Activated CD8-positive, alpha-beta T cell treated with anti-CD3 and anti-CD28 coated beads, Interleukin-2, amount 10 ng/mL, durations not matched to agents 7 days and 5 days (primary cell): ENCODE results near the gene KDM5B. TPM values are rescaled to one million over a fixed set of nuclear protein-coding genes. Genes with fewer than 3 reads are reported as not detected.
"Not testable (repeated sequence)": the region's sequence is repeated elsewhere in the genome, so short reads cannot be mapped to it uniquely, and the experiment has no call there.

Experiments
- ATAC-seq: fragments of 150-1000 bp; cut with Tn5 transposase; one replicate; pipeline ENCODE4 v1.10.0; 2021; ENCODE audit warnings: moderate library complexity
- CTCF ChIA-PET: fragments of 350-600 bp; sonication (Branson Sonifier 250); formaldehyde crosslinking; loops from one replicate; lab custom pipeline; 2021; ENCODE audit warnings: antibody characterized with exemption; lab: Charles Lee
- POLR2A ChIA-PET: fragments of 350-600 bp; sonication (Branson Sonifier 250); formaldehyde crosslinking; loops from one replicate; lab custom pipeline; 2021; ENCODE audit warnings: antibody characterized with exemption; lab: Charles Lee
- DNase-seq: peaks from one replicate; pipeline ENCODE4 v3.0.0-alpha.2; 2020
- H3K27ac Mint-ChIP-seq: one replicate; pipeline ENCODE4 v1.8.0; 2021; ENCODE audit warnings: mild to moderate bottlenecking, mixed read lengths
- H3K27me3 Mint-ChIP-seq: one replicate; pipeline ENCODE4 v1.8.0; 2021; ENCODE audit warnings: low read depth, mixed read lengths
- H3K36me3 Mint-ChIP-seq: one replicate; pipeline ENCODE4 v1.8.0; 2021; ENCODE audit warnings: low read depth, mixed read lengths
- H3K4me1 Mint-ChIP-seq: one replicate; pipeline ENCODE4 v1.8.0; 2021; ENCODE audit warnings: low read depth, mixed read lengths
- H3K4me3 Mint-ChIP-seq: one replicate; pipeline ENCODE4 v1.8.0; 2021; ENCODE audit warnings: mild to moderate bottlenecking, mixed read lengths
- H3K9me3 Mint-ChIP-seq: one replicate; pipeline ENCODE4 v1.8.0; 2022; ENCODE audit warnings: mixed read lengths; ENCODE audit not compliant: insufficient read depth
- total RNA-seq, 2 experiments: library from RNA; stranded (reverse); gene quantifications; one replicate each; pipeline ENCODE4 v1.2.3, GENCODE V29; 2021

Gene KDM5B
- total RNA-seq, 2 experiments from 2014 or later = 47.6 to 52.2 TPM

- DNase-seq (no peak), ATAC-seq (no peak)
- Mint-ChIP-seq H3K4me3 (no peak overlapping the region), H3K36me3 (peaks cover 20% of the 10 kb centered on the region), H3K9me3 (no peaks in the 10 kb centered on the region), H3K27me3 (no peaks in the 10 kb centered on the region), H3K4me1 (peaks cover 67% of the 10 kb centered on the region), H3K27ac (no peak overlapping the region)
- POLR2A ChIA-PET = no interaction called here
- CTCF ChIA-PET = no interaction called here
Observed at GRCh38 chr1:202802034-202802433, 6.2 kb downstream of the KDM5B start.

DNA sequence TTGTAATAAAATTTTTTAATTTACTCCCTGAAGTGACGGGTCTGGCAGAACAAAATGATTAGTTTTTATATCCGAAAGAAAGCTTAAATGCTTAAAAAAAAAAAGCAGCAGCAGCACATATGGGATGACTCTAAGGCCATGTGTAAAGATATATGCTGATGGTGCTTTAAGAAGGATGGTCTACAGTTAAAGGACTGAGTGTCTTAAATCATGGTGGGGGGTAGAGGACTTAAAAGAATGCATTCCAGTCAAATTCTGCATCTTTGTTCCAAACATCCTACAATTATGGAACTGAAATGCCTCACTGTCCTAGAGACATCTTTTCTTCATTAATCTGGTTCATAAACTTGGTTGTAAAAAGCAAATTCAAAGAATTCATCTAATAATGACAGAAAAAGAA is 7.0 kb downstream of the KDM5B start:
- Mint-ChIP-seq H3K9me3 (no peaks in the 10 kb centered on the region), H3K4me3 (no peak overlapping the region), H3K36me3 (peaks cover 16% of the 10 kb centered on the region), H3K4me1 (peaks cover 63% of the 10 kb centered on the region), H3K27ac (no peak overlapping the region), H3K27me3 (no peaks in the 10 kb centered on the region)
- ChIA-PET CTCF (interaction anchor here (1.0 to 1.3 kb wide), 2 partner anchors 12 to 50 kb away, joined by 3 read pairs; no protein-coding TSS in a partner anchor), POLR2A (interaction anchor here (0.8 kb wide), 1 partner anchor 42 kb away, joined by 3 read pairs; no protein-coding TSS in a partner anchor)
- DNase-seq (no peak), ATAC-seq (no peak)

DNA sequence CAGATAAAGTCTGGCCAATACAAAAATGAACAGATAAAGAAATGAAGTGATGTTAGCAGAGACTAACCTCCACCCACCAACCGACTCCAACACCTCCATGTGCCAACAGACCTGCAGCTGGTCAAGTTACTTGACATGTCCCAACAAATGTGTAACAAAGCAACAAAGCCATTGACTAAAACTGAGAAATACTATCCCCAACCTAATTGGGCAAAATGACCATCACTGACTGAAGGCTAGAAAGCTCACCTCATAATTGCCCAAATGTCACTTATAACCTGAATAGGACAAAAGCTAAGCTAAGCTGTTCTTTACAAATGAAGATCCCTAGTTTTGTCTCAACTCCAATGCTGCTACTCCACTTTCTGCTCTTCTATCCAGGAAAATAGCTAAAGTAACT is 7.5 kb downstream of the KDM5B start:
- DNase-seq (no peak), ATAC-seq (no peak)
- H3K27ac Mint-ChIP-seq = no peak overlapping the region
- H3K9me3 Mint-ChIP-seq = no peaks in the 10 kb centered on the region
- H3K27me3 Mint-ChIP-seq = no peaks in the 10 kb centered on the region
- peaks cover 58% of the 10 kb centered on the region for H3K4me1 Mint-ChIP-seq
- ChIA-PET POLR2A (interaction anchor here (0.8 to 1.2 kb wide), 2 partner anchors 9 to 41 kb away, joined by 3 to 4 read pairs; no protein-coding TSS in a partner anchor), CTCF (interaction anchor here (1.0 to 1.3 kb wide), 2 partner anchors 11 to 50 kb away, joined by 3 read pairs; no protein-coding TSS in a partner anchor)
- no peak overlapping the region for H3K4me3 Mint-ChIP-seq
- peaks cover 15% of the 10 kb centered on the region for H3K36me3 Mint-ChIP-seq

GRCh38 chr1:202798792-202799331 is 9.4 kb downstream of the KDM5B start:
- Mint-ChIP-seq H3K4me1 (peaks cover 40% of the 10 kb centered on the region), H3K27ac (no peak overlapping the region), H3K36me3 (peaks cover 14% of the 10 kb centered on the region), H3K4me3 (no peak overlapping the region), H3K27me3 (no peaks in the 10 kb centered on the region), H3K9me3 (no peaks in the 10 kb centered on the region)
- ATAC-seq (no peak), DNase-seq (no peak)
- ChIA-PET POLR2A (no interaction called here), CTCF (interaction anchor here (0.8 kb wide), 1 partner anchor 18 kb away, joined by 3 read pairs; no protein-coding TSS in a partner anchor)

GRCh38 chr1:202798260-202798659 is 10.0 kb downstream of the KDM5B start:
- CTCF ChIA-PET = interaction anchor here (0.8 to 0.9 kb wide), 2 partner anchors 18 to 21 kb away, joined by 3 to 4 read pairs; no protein-coding TSS in a partner anchor
- Mint-ChIP-seq H3K9me3 (no peaks in the 10 kb centered on the region), H3K4me1 (peaks cover 34% of the 10 kb centered on the region), H3K36me3 (peaks cover 14% of the 10 kb centered on the region), H3K27ac (no peak overlapping the region), H3K4me3 (no peak overlapping the region), H3K27me3 (no peaks in the 10 kb centered on the region)
- POLR2A ChIA-PET = no interaction called here
- ATAC-seq (peak; percentile 35), DNase-seq (no peak)

- CTCF ChIA-PET = no interaction called here
- no peak overlapping the region for H3K4me3 Mint-ChIP-seq
- H3K27me3 Mint-ChIP-seq = no peaks in the 10 kb centered on the region
- no peaks in the 10 kb centered on the region for H3K9me3 Mint-ChIP-seq
- DNase-seq = no peak
- H3K27ac Mint-ChIP-seq = no peak overlapping the region
- no peak for ATAC-seq
- peaks cover 22% of the 10 kb centered on the region for H3K4me1 Mint-ChIP-seq
- POLR2A ChIA-PET = no interaction called here
- peaks cover 10% of the 10 kb centered on the region for H3K36me3 Mint-ChIP-seq
Observed at GRCh38 chr1:202796670-202797069, 11.6 kb downstream of the KDM5B start.

DNA sequence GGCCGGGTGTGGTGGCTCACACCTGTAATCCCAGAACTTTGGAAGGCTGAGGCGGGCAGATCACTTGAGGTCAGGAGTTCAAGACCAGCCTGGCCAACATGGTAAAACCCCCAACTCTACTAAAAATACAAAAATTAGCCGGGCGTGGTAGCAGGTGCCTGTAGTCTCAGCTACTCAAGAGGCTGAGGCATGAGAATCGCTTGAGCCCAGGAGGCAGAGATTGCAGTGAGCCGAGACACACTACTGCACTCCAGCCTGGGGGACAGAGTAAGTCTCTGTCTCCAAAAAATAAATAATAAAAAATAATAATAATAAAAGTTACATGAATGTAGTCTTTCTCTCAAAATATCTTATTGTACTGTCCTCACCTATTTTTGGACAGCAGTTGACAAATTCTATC is 13.3 kb downstream of the KDM5B start:
- ATAC-seq, CTCF ChIA-PET, H3K9me3 Mint-ChIP-seq, H3K27ac Mint-ChIP-seq, H3K4me3 Mint-ChIP-seq, DNase-seq, H3K36me3 Mint-ChIP-seq, POLR2A ChIA-PET, H3K27me3 Mint-ChIP-seq: not testable (repeated sequence)
- peaks cover 18% of the 10 kb centered on the region for H3K4me1 Mint-ChIP-seq

- POLR2A ChIA-PET = no interaction called here
- peaks cover 2% of the 10 kb centered on the region for H3K36me3 Mint-ChIP-seq
- CTCF ChIA-PET = no interaction called here
- no peak overlapping the region for H3K4me3 Mint-ChIP-seq
- H3K9me3 Mint-ChIP-seq = no peaks in the 10 kb centered on the region
- no peak overlapping the region for H3K27ac Mint-ChIP-seq
- peaks cover 20% of the 10 kb centered on the region for H3K4me1 Mint-ChIP-seq
- no peak for ATAC-seq
- DNase-seq = no peak
- H3K27me3 Mint-ChIP-seq = no peaks in the 10 kb centered on the region
Observed at GRCh38 chr1:202794051-202794740, 14.0 kb downstream of the KDM5B start.

- Mint-ChIP-seq H3K27me3 (no peaks in the 10 kb centered on the region), H3K9me3 (no peaks in the 10 kb centered on the region), H3K4me1 (peaks cover 5% of the 10 kb centered on the region), H3K4me3 (no peak overlapping the region), H3K36me3 (peaks cover 10% of the 10 kb centered on the region), H3K27ac (no peak overlapping the region)
- no peak for DNase-seq
- POLR2A ChIA-PET = interaction anchor here (1.2 to 1.3 kb wide), 2 partner anchors 9 to 15 kb away, joined by 4 read pairs; no protein-coding TSS in a partner anchor
- ATAC-seq = no peak
- CTCF ChIA-PET = no interaction called here
Observed at GRCh38 chr1:202791077-202791747, 17.0 kb downstream of the KDM5B start.

DNA sequence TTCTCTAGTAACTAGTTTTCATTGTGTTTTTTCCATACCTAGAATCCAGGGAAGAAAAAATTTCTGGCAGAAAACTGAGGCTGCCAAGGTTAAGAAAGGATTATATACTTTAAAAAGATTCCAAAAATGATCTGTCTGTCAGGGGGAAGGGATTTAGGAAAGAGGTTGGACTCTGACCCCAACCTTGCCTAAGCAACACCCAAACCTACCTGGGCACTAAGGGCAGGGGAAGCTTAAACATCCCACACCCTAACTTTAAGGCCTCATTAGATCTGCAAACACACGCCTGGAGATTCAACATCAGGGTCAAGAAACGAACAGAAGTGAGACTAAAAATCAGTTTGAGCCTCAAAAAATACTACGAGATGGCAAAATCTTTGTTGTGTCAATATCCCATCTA is 19.4 kb downstream of the KDM5B start:
- CTCF ChIA-PET = interaction anchor here (1.5 kb wide), 1 partner anchor 12 kb away, joined by 3 read pairs; no protein-coding TSS in a partner anchor
- no peak overlapping the region for H3K27ac Mint-ChIP-seq
- peaks cover 10% of the 10 kb centered on the region for H3K36me3 Mint-ChIP-seq
- H3K27me3 Mint-ChIP-seq = no peaks in the 10 kb centered on the region
- POLR2A ChIA-PET = no interaction called here
- no peak overlapping the region for H3K4me3 Mint-ChIP-seq
- H3K9me3 Mint-ChIP-seq = no peaks in the 10 kb centered on the region
- DNase-seq (no peak), ATAC-seq (no peak)
- peaks cover 5% of the 10 kb centered on the region for H3K4me1 Mint-ChIP-seq

- Mint-ChIP-seq H3K9me3 (no peaks in the 10 kb centered on the region), H3K27ac (no peak overlapping the region), H3K36me3 (peaks cover 10% of the 10 kb centered on the region), H3K4me1 (peaks cover 5% of the 10 kb centered on the region), H3K4me3 (no peak overlapping the region), H3K27me3 (no peaks in the 10 kb centered on the region)
- no peak for ATAC-seq
- CTCF ChIA-PET = no interaction called here
- POLR2A ChIA-PET = interaction anchor here (0.7 kb wide), 1 partner anchor 28 kb away, joined by 3 read pairs; no protein-coding TSS in a partner anchor
- no peak for DNase-seq
Observed at GRCh38 chr1:202786804-202787203, 21.4 kb downstream of the KDM5B start.
